ENCODE measurements around the gene ZNF423.

The ZNF423 gene

DNA sequence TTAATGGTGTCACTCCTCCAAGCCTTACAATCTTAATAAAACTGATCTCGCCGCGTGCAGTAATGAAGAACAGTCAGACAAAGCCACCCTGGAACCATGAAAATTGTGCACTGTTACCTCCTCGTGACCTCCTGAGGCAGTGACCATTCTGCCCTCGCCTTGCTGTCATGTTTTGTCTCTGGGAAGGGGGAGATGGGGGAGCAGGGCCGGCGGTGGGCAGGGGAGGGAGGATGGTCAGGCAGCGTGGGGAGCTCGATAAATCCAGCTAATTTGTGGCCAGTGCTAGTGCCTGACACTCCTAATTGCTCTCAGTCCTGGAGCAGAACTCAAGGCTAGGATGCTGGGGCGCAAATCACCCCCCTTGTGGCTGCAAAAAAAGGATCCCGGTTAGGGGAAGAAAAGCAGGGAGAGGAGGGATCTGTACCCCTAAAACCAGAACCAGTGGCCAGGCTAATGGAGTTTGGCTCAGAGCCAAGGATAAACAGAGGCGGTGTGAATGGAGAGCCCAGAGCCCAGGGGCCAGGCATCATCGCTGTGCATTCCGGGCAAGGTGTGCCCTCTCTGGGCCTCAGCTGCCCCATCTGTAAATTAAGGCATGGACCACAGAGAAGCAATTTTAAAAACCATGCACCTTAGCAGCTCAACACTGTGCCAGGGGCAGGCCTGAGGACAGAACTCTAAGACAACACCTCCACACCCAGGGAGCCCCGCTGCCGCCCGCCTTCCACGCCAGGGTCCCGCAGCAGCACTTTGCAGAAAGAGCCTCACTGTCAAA lies 113.3 kb downstream of the ZNF423 start:
- no peak overlapping the region for H3K4me3 ChIP-seq (ENCODE audit: low read depth, low read length)
- no peak for DNase-seq (ENCODE audit: low read depth)
- TF ChIP-seq, protein P1, sequence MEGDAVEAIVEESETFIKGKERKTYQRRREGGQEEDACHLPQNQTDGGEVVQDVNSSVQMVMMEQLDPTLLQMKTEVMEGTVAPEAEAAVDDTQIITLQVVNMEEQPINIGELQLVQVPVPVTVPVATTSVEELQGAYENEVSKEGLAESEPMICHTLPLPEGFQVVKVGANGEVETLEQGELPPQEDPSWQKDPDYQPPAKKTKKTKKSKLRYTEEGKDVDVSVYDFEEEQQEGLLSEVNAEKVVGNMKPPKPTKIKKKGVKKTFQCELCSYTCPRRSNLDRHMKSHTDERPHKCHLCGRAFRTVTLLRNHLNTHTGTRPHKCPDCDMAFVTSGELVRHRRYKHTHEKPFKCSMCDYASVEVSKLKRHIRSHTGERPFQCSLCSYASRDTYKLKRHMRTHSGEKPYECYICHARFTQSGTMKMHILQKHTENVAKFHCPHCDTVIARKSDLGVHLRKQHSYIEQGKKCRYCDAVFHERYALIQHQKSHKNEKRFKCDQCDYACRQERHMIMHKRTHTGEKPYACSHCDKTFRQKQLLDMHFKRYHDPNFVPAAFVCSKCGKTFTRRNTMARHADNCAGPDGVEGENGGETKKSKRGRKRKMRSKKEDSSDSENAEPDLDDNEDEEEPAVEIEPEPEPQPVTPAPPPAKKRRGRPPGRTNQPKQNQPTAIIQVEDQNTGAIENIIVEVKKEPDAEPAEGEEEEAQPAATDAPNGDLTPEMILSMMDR (IDR thresholded peaks at IDR 0.05; ENCODE audit: low read depth, low read length, missing control alignments) = no peak

DNA sequence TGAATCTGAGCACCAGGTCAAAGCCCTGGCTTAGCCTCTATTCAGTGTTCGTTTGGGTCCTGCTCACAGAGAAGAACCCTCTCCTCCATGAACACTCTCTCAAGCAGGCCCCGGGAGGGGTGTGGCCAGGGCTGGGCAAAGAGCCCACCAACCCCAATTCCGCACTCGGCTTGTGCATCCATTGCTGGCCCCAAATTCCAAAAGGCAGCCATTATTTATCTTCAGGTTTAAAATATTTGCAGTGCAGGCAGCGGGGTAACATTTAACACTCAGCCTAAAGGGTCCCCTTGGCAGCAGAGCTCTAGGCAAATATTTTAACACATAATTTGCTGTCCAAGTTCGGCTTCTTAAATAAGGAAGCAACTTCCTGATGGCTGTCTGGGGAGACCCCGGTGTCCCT lies 115.7 kb downstream of the ZNF423 start:
- TF ChIP-seq, protein P1 (IDR thresholded peaks at IDR 0.05; ENCODE audit: low read depth, low read length, missing control alignments) = no peak
- H3K4me3 ChIP-seq (ENCODE audit: low read depth, low read length) = no peak overlapping the region
- no peak for DNase-seq (ENCODE audit: low read depth)

- TF ChIP-seq, protein P1 (IDR thresholded peaks at IDR 0.05; ENCODE audit: low read depth, low read length, missing control alignments) = no peak
- no peak for DNase-seq (ENCODE audit: low read depth)
Measured at GRCh38 chr16:49739381-49739780, 116.5 kb downstream of the ZNF423 start.

GRCh38 chr16:49738832-49739231 lies 117.1 kb downstream of the ZNF423 start:
- no peak overlapping the region for H3K4me3 ChIP-seq (ENCODE audit: low read depth, low read length)
- no peak for DNase-seq (ENCODE audit: low read depth)
- TF ChIP-seq, protein P1 (IDR thresholded peaks at IDR 0.05; ENCODE audit: low read depth, low read length, missing control alignments) = no peak

More at GRCh38 chr16:49739381-49739780, 116.5 kb downstream of the ZNF423 start:
- H3K4me3 ChIP-seq (ENCODE audit: low read depth, low read length) = no peak overlapping the region

DNA sequence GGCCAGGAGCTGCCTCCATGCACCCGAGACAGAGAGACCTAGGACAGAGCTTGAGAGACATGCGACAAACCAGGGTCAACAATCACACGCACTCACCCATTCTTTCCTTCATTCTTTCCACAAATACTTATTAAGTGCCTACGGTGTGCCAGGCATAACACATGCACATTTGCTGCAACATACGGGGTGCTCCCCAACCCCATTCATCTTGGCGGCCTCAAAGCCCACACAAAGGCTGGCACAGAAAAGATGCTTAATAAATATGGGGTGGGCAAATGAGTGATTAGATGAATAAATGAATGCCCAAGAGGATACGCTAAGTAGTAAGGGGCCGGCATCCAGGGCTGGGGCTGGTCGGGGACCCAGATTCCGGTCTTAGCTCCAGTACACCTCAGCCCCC lies 117.9 kb downstream of the ZNF423 start:
- no peak for DNase-seq (ENCODE audit: low read depth)
- TF ChIP-seq, protein P1 (IDR thresholded peaks at IDR 0.05; ENCODE audit: low read depth, low read length, missing control alignments) = no peak
- H3K4me3 ChIP-seq (ENCODE audit: low read depth, low read length) = no peak overlapping the region

DNA sequence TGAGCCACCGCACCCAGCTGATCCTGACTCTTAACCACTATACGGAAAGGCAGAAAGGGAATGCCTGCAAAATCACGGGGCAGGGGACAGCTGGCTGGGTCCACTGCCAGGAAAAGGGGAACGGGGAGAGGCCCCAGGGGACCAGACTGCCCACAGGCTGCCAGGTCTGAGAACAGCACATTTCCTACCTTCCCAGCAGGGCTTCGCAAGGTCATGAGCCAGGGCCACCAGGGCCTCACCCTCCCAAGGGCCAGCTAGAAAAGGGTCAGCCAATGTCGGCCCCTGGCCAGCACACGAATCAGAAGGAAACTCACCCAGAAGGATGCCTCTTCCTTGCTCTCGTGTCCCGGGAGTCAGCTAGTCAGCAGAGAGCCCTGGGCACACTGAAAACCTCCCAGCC lies 118.4 kb downstream of the ZNF423 start:
- H3K4me3 ChIP-seq (ENCODE audit: low read depth, low read length) = no peak overlapping the region
- TF ChIP-seq, protein P1 (IDR thresholded peaks at IDR 0.05; ENCODE audit: low read depth, low read length, missing control alignments) = no peak
- no peak for DNase-seq (ENCODE audit: low read depth)

- TF ChIP-seq, protein P1 (IDR thresholded peaks at IDR 0.05; ENCODE audit: low read depth, low read length, missing control alignments) = no peak
- DNase-seq (ENCODE audit: low read depth) = no peak
- no peak overlapping the region for H3K4me3 ChIP-seq (ENCODE audit: low read depth, low read length)
Measured at GRCh38 chr16:49734331-49734730, 121.6 kb downstream of the ZNF423 start.

Data from GM12864 (cell line).